Vagina (tissue), 2 donors: ENCODE measurements around the gene AFF3. TPM values are rescaled to one million over a fixed set of nuclear protein-coding genes. Genes with fewer than 3 reads are reported as not detected.

Experiments used
- DNase-seq, 2 donors: peaks; one replicate each; pipeline ENCODE4 v3.0.0-alpha.2; 2017; ENCODE audit errors: extremely low spot score in 2 of 2
- H3K27ac ChIP-seq: fragments of 200-600 bp; sonication (generic); one replicate; pipeline ENCODE4 v1.5.1; 2019
- H3K27me3 ChIP-seq: fragments of 200-600 bp; sonication (generic); one replicate; pipeline ENCODE4 v1.5.1; 2019
- H3K36me3 ChIP-seq, 2 donors: fragments of 200-600 bp; sonication (generic); one replicate each; pipeline ENCODE4 v1.5.1; 2017 to 2019
- H3K4me1 ChIP-seq: fragments of 200-600 bp; sonication (generic); one replicate; pipeline ENCODE4 v1.5.1; 2019
- H3K4me3 ChIP-seq, 2 donors: fragments of 200-600 bp; sonication (generic); 1 replicate in 1 of 2; 2 replicates in 1 of 2; pipeline ENCODE4 v1.5.1; 2016 to 2019
- H3K9me3 ChIP-seq: fragments of 200-600 bp; sonication (generic); one replicate; pipeline ENCODE4 v1.5.1; 2019
- CTCF ChIP-seq, 3 experiments: fragments of 450-650 bp in 2 of 3; fragments of 200-600 bp in 1 of 3; sonication (generic) in 1 of 3; IDR thresholded peaks; one replicate each; pipeline ENCODE4 v1.5.1; 2017 to 2019; ENCODE audit warnings: antibody characterized with exemption in 3 of 3, mild to moderate bottlenecking in 2 of 3, moderate library complexity in 2 of 3
- POLR2A ChIP-seq, 2 donors: fragments of 450-650 bp; IDR thresholded peaks; one replicate each; pipeline ENCODE4 v1.6.1; 2017; ENCODE audit warnings: antibody characterized with exemption in 2 of 2, mild to moderate bottlenecking in 2 of 2, moderate library complexity in 2 of 2
- POLR2AphosphoS5 ChIP-seq, 2 donors: sonication (generic); formaldehyde crosslinking; IDR thresholded peaks; one replicate each; pipeline ENCODE4 v1.9.0; 2017; ENCODE audit warnings: antibody characterized with exemption in 2 of 2, mild to moderate bottlenecking in 2 of 2, low read depth in 1 of 2; ENCODE audit not compliant: insufficient read depth in 1 of 2
- intact Hi-C: fragments of 100-400 bp; cut with DNase I; formaldehyde crosslinking; loops from one replicate; pipeline ENCODE4 v1.15.1; 2023
- total RNA-seq: library from RNA; depleted of rRNA; stranded (reverse); fragments of >200 nt; gene quantifications from one replicate; pipeline ENCODE4 v1.2.3, GENCODE V29; 2016

Gene AFF3
- total RNA-seq, 1 donor from 2014 or later: 7.6 TPM

GRCh38 chr2:99860720-99861375 lies 281.5 kb downstream of the AFF3 start:
- no peak for TF ChIP-seq POLR2AphosphoS5 (IDR thresholded peaks at IDR 0.05; ENCODE audit: insufficient read depth in 1 of 2, low read depth in 1 of 2)
- TF ChIP-seq CTCF (IDR thresholded peaks at IDR 0.05): no peak
- TF ChIP-seq POLR2A (IDR thresholded peaks at IDR 0.05): no peak
- Histone ChIP-seq H3K4me3 (no peak overlapping the region), H3K9me3 (no peaks in the 10 kb centered on the region), H3K27me3 (no peaks in the 10 kb centered on the region), H3K27ac (no peak overlapping the region), H3K4me1 (no peaks in the 10 kb centered on the region), H3K36me3 (no peaks in the 10 kb centered on the region)
- DNase-seq: no peak
- intact Hi-C loops: no loop called here

GRCh38 chr2:99858951-99859596 lies 283.3 kb downstream of the AFF3 start:
- TF ChIP-seq POLR2AphosphoS5 (IDR thresholded peaks at IDR 0.05; ENCODE audit: insufficient read depth in 1 of 2, low read depth in 1 of 2) (no peak), POLR2A (IDR thresholded peaks at IDR 0.05) (no peak), CTCF (IDR thresholded peaks at IDR 0.05) (no peak)
- DNase-seq: no peak
- Histone ChIP-seq H3K36me3 (no peaks in the 10 kb centered on the region), H3K9me3 (no peaks in the 10 kb centered on the region), H3K4me1 (no peaks in the 10 kb centered on the region), H3K27ac (no peak overlapping the region), H3K27me3 (no peaks in the 10 kb centered on the region), H3K4me3 (no peak overlapping the region)
- intact Hi-C loops: no loop called here

GRCh38 chr2:99857867-99858444 lies 284.4 kb downstream of the AFF3 start:
- intact Hi-C loops: no loop called here
- TF ChIP-seq POLR2AphosphoS5 (IDR thresholded peaks at IDR 0.05; ENCODE audit: insufficient read depth in 1 of 2, low read depth in 1 of 2): no peak
- no peak overlapping the region for H3K4me3 ChIP-seq
- H3K36me3 ChIP-seq: no peaks in the 10 kb centered on the region
- H3K4me1 ChIP-seq: no peaks in the 10 kb centered on the region
- no peaks in the 10 kb centered on the region for H3K27me3 ChIP-seq
- H3K9me3 ChIP-seq: no peaks in the 10 kb centered on the region
- DNase-seq: no peak
- H3K27ac ChIP-seq: no peak overlapping the region

- H3K4me3 ChIP-seq: no peak overlapping the region
- H3K27ac ChIP-seq: no peak overlapping the region
- TF ChIP-seq POLR2AphosphoS5 (IDR thresholded peaks at IDR 0.05; ENCODE audit: insufficient read depth in 1 of 2, low read depth in 1 of 2) (no peak), POLR2A (IDR thresholded peaks at IDR 0.05) (no peak), CTCF (IDR thresholded peaks at IDR 0.05) (no peak)
- H3K36me3 ChIP-seq: no peaks in the 10 kb centered on the region
- no peaks in the 10 kb centered on the region for H3K9me3 ChIP-seq
- no peaks in the 10 kb centered on the region for H3K27me3 ChIP-seq
- no peaks in the 10 kb centered on the region for H3K4me1 ChIP-seq
- DNase-seq: no peak
- intact Hi-C loops: no loop called here
These were observed 285.0 kb downstream of the AFF3 start for GRCh38 chr2:99857372-99857771.

- DNase-seq: no peak
- no peaks in the 10 kb centered on the region for H3K36me3 ChIP-seq
- no peak overlapping the region for H3K4me3 ChIP-seq
- intact Hi-C loops: no loop called here
- no peak overlapping the region for H3K27ac ChIP-seq
- no peak for TF ChIP-seq POLR2A (IDR thresholded peaks at IDR 0.05)
- no peak for TF ChIP-seq POLR2AphosphoS5 (IDR thresholded peaks at IDR 0.05; ENCODE audit: insufficient read depth in 1 of 2, low read depth in 1 of 2)
- TF ChIP-seq CTCF (IDR thresholded peaks at IDR 0.05): no peak
- H3K27me3 ChIP-seq: no peaks in the 10 kb centered on the region
- no peaks in the 10 kb centered on the region for H3K9me3 ChIP-seq
- no peaks in the 10 kb centered on the region for H3K4me1 ChIP-seq
These were observed 286.3 kb downstream of the AFF3 start for GRCh38 chr2:99856119-99856518.
